Neural progenitor cell (in vitro differentiated cells): Measurements from ENCODE around the gene PITPNM3. TPM values are rescaled to one million over a fixed set of nuclear protein-coding genes. Genes with fewer than 3 reads are reported as not detected.

Experiments used
- DNase-seq: peaks from one replicate; pipeline ENCODE4 v3.0.0-alpha.2; 2016; ENCODE audit warnings: low spot score
- H2AFZ ChIP-seq: fragments of 200-600 bp; sonication (generic); replicated peaks from 2 replicates; pipeline ENCODE4 v1.6.1; 2016; ENCODE audit warnings: antibody characterized with exemption
- H3F3A ChIP-seq: fragments of 200-600 bp; sonication (generic); 2 replicates; pipeline ENCODE4 v1.6.1; 2016; ENCODE audit warnings: antibody characterized with exemption, low read depth
- H3K27ac ChIP-seq: fragments of 200-600 bp; sonication (generic); 2 replicates; pipeline ENCODE4 v1.5.1; 2016; ENCODE audit warnings: mild to moderate bottlenecking
- H3K27me3 ChIP-seq: fragments of 200-600 bp; sonication (generic); 2 replicates; pipeline ENCODE4 v1.6.1; 2016; ENCODE audit warnings: mild to moderate bottlenecking, moderate library complexity
- H3K36me3 ChIP-seq: fragments of 200-600 bp; sonication (generic); 2 replicates; pipeline ENCODE4 v1.5.1; 2016
- H3K4me1 ChIP-seq: fragments of 200-600 bp; sonication (generic); 2 replicates; pipeline ENCODE4 v1.6.1; 2016; ENCODE audit warnings: mixed run types
- H3K4me2 ChIP-seq: fragments of 200-600 bp; sonication (generic); 2 replicates; pipeline ENCODE4 v1.6.1; 2016
- H3K4me3 ChIP-seq: fragments of 200-600 bp; sonication (generic); 2 replicates; pipeline ENCODE4 v1.5.1; 2016
- H3K79me2 ChIP-seq: fragments of 200-600 bp; sonication (generic); 2 replicates; pipeline ENCODE4 v1.6.1; 2016; ENCODE audit warnings: low read depth
- H3K9ac ChIP-seq: fragments of 200-600 bp; sonication (generic); 2 replicates; pipeline ENCODE4 v1.6.1; 2016
- H3K9me3 ChIP-seq: fragments of 200-600 bp; sonication (generic); 2 replicates; pipeline ENCODE4 v1.5.1; 2016; ENCODE audit warnings: low read depth
- H4K20me1 ChIP-seq: fragments of 200-600 bp; sonication (generic); 2 replicates; pipeline ENCODE4 v1.6.1; 2016; ENCODE audit warnings: low read depth
- H3K27ac Mint-ChIP-seq: 3 replicates; pipeline ENCODE4 v1.8.0; 2021; ENCODE audit warnings: mixed read lengths
- H3K27me3 Mint-ChIP-seq: 2 replicates; pipeline ENCODE4 v1.8.0; 2022; ENCODE audit warnings: low read depth, mild to moderate bottlenecking, inconsistent platforms, moderate library complexity, mixed read lengths; ENCODE audit not compliant: insufficient read depth
- H3K36me3 Mint-ChIP-seq: 3 replicates; pipeline ENCODE4 v1.8.0; 2021; ENCODE audit warnings: mixed read lengths
- H3K4me1 Mint-ChIP-seq: 3 replicates; pipeline ENCODE4 v1.8.0; 2021; ENCODE audit warnings: mixed read lengths
- H3K4me3 Mint-ChIP-seq: 3 replicates; pipeline ENCODE4 v1.8.0; 2021; ENCODE audit warnings: mild to moderate bottlenecking, moderate library complexity, mixed read lengths
- H3K9me3 Mint-ChIP-seq: 3 replicates; pipeline ENCODE4 v1.8.0; 2020; ENCODE audit warnings: mixed read lengths
- CTCF ChIP-seq: fragments of 200-600 bp; sonication (generic); IDR thresholded peaks from 2 replicates; pipeline ENCODE4 v1.5.1; 2017; ENCODE audit warnings: antibody characterized with exemption, mild to moderate bottlenecking
- EZH2 ChIP-seq: fragments of 200-600 bp; sonication (generic); IDR thresholded peaks from 2 replicates; pipeline ENCODE4 v1.6.1; 2017; ENCODE audit warnings: antibody characterized with exemption, mild to moderate bottlenecking, moderate library complexity
- EZH2phosphoT487 ChIP-seq: fragments of 200-600 bp; sonication (generic); IDR thresholded peaks from 2 replicates; pipeline ENCODE4 v1.6.1; 2017; ENCODE audit warnings: antibody characterized with exemption
- total RNA-seq: library from RNA; depleted of rRNA; stranded (reverse); fragments of >200 nt; gene quantifications from 2 replicates; pipeline ENCODE4 v1.2.3, GENCODE V29; 2015; ENCODE audit warnings: low replicate concordance

The PITPNM3 gene
- 2.8 and 5.0 TPM in 2 replicates for total RNA-seq

GRCh38 chr17:6556121-6557039, at the start of gene PITPNM3:
Gene PITPNM3 (minus strand): TSS chr17:6556555. CDS start chr17:6556406, 149 bp downstream.
- peaks cover 51% of the 10 kb centered on the region for H3K27me3 ChIP-seq
- H3K27ac Mint-ChIP-seq = no peak within 1 kb of the TSS
- H3K27me3 Mint-ChIP-seq = peaks cover 35% of the 10 kb centered on the region
- TF ChIP-seq EZH2phosphoT487 = no peak
- peak; percentile 6 for TF ChIP-seq CTCF
- peak; percentile 34 for TF ChIP-seq EZH2
- H4K20me1 ChIP-seq = no peaks in the 10 kb centered on the region
- peak within 1 kb of the TSS; percentile 94 for H3K4me2 ChIP-seq
- H3K4me3 ChIP-seq = peak within 1 kb of the TSS; percentile 69
- peak; percentile 72 for DNase-seq
- peak within 1 kb of the TSS; percentile 84 for H3K4me3 Mint-ChIP-seq
- H3K9me3 ChIP-seq = no peaks in the 10 kb centered on the region
- H3K4me1 ChIP-seq = peaks cover 19% of the 10 kb centered on the region
- no peaks in the 10 kb centered on the region for H3K79me2 ChIP-seq
- H3K36me3 Mint-ChIP-seq = no peaks in the 10 kb centered on the region
- H3K9ac ChIP-seq = no peak within 1 kb of the TSS
- peak within 1 kb of the TSS; percentile 73 for H2AFZ ChIP-seq
- no peaks in the 10 kb centered on the region for H3K36me3 ChIP-seq
- H3K27ac ChIP-seq = no peak within 1 kb of the TSS
- peaks cover 16% of the 10 kb centered on the region for H3F3A ChIP-seq
- H3K9me3 Mint-ChIP-seq = no peaks in the 10 kb centered on the region
- peaks cover 19% of the 10 kb centered on the region for H3K4me1 Mint-ChIP-seq

- TF ChIP-seq EZH2 = no peak
- no peak for TF ChIP-seq CTCF
- no peak for TF ChIP-seq EZH2phosphoT487
- Histone ChIP-seq H3F3A (no peaks in the 10 kb centered on the region), H3K36me3 (peaks cover 5% of the 10 kb centered on the region), H2AFZ (no peak overlapping the region), H3K27me3 (no peaks in the 10 kb centered on the region), H3K4me2 (no peak overlapping the region), H3K4me1 (no peaks in the 10 kb centered on the region), H3K9ac (no peak overlapping the region), H4K20me1 (no peaks in the 10 kb centered on the region), H3K9me3 (no peaks in the 10 kb centered on the region), H3K27ac (no peak overlapping the region), H3K4me3 (no peak overlapping the region), H3K79me2 (no peaks in the 10 kb centered on the region)
- DNase-seq = no peak
- H3K4me1 Mint-ChIP-seq = no peaks in the 10 kb centered on the region
- H3K9me3 Mint-ChIP-seq = no peaks in the 10 kb centered on the region
- peaks cover 4% of the 10 kb centered on the region for H3K27me3 Mint-ChIP-seq
- no peak overlapping the region for H3K4me3 Mint-ChIP-seq
- no peak overlapping the region for H3K27ac Mint-ChIP-seq
- H3K36me3 Mint-ChIP-seq = peaks cover 24% of the 10 kb centered on the region
These were observed 48.8 kb upstream of the PITPNM3 start for GRCh38 chr17:6605142-6605541.

- no peak overlapping the region for H3K9ac ChIP-seq
- Mint-ChIP-seq H3K4me3 (no peak overlapping the region), H3K27ac (no peak overlapping the region), H3K36me3 (peaks cover 27% of the 10 kb centered on the region), H3K4me1 (no peaks in the 10 kb centered on the region), H3K9me3 (no peaks in the 10 kb centered on the region), H3K27me3 (peaks cover 4% of the 10 kb centered on the region)
- no peak overlapping the region for H3K27ac ChIP-seq
- no peak overlapping the region for H3K4me2 ChIP-seq
- no peaks in the 10 kb centered on the region for H3F3A ChIP-seq
- TF ChIP-seq EZH2phosphoT487 = no peak
- no peak for TF ChIP-seq EZH2
- TF ChIP-seq CTCF = no peak
- H2AFZ ChIP-seq = no peak overlapping the region
- no peaks in the 10 kb centered on the region for H3K9me3 ChIP-seq
- peaks cover 5% of the 10 kb centered on the region for H3K36me3 ChIP-seq
- H3K4me1 ChIP-seq = no peaks in the 10 kb centered on the region
- H3K4me3 ChIP-seq = no peak overlapping the region
- no peaks in the 10 kb centered on the region for H3K27me3 ChIP-seq
- DNase-seq = no peak
- no peaks in the 10 kb centered on the region for H4K20me1 ChIP-seq
- H3K79me2 ChIP-seq = no peaks in the 10 kb centered on the region
These were observed 47.5 kb upstream of the PITPNM3 start for GRCh38 chr17:6603744-6604325.
